Smooth muscle cell (in vitro differentiated cells): ENCODE results near the gene PDE11A. TPM values are rescaled to one million over a fixed set of nuclear protein-coding genes. Genes with fewer than 3 reads are reported as not detected.

ENCODE experiments used
- DNase-seq: peaks from one replicate; lab custom pipeline; 2025; ENCODE audit not compliant: unreplicated experiment; lab: John Stamatoyannopoulos, UW
- H2AFZ ChIP-seq: fragments of 200-600 bp; sonication (generic); 2 replicates; pipeline ENCODE4 v1.6.0; 2016; ENCODE audit warnings: antibody characterized with exemption, low read depth, mild to moderate bottlenecking
- H3F3A ChIP-seq: fragments of 200-600 bp; sonication (generic); 2 replicates; pipeline ENCODE4 v1.6.0; 2017; ENCODE audit warnings: antibody characterized with exemption, low read depth
- H3K27ac ChIP-seq: fragments of 200-600 bp; sonication (generic); 2 replicates; pipeline ENCODE4 v1.5.1; 2016; ENCODE audit warnings: low read depth, mild to moderate bottlenecking
- H3K27me3 ChIP-seq: fragments of 200-600 bp; sonication (generic); 2 replicates; pipeline ENCODE4 v1.6.1; 2016; ENCODE audit warnings: low read depth, mild to moderate bottlenecking
- H3K36me3 ChIP-seq: fragments of 200-600 bp; sonication (generic); 2 replicates; pipeline ENCODE4 v1.5.1; 2016; ENCODE audit warnings: low read depth
- H3K4me1 ChIP-seq: fragments of 200-600 bp; sonication (generic); 2 replicates; pipeline ENCODE4 v1.5.1; 2016; ENCODE audit warnings: low read depth
- H3K4me2 ChIP-seq: fragments of 200-600 bp; sonication (generic); 2 replicates; pipeline ENCODE4 v1.6.0; 2016; ENCODE audit warnings: mild to moderate bottlenecking
- H3K4me3 ChIP-seq: fragments of 200-600 bp; sonication (generic); 2 replicates; pipeline ENCODE4 v1.5.1; 2016; ENCODE audit warnings: mild to moderate bottlenecking
- H3K79me2 ChIP-seq: fragments of 200-600 bp; sonication (generic); 2 replicates; pipeline ENCODE4 v1.6.0; 2016; ENCODE audit warnings: low read depth, mild to moderate bottlenecking
- H3K9ac ChIP-seq: fragments of 200-600 bp; sonication (generic); 2 replicates; pipeline ENCODE4 v1.6.0; 2016; ENCODE audit warnings: low read depth
- H3K9me3 ChIP-seq: fragments of 200-600 bp; sonication (generic); replicated peaks from 2 replicates; pipeline ENCODE4 v1.5.1; 2016; ENCODE audit warnings: low read depth
- H4K20me1 ChIP-seq: fragments of 200-600 bp; sonication (generic); 2 replicates; pipeline ENCODE4 v1.6.0; 2016; ENCODE audit warnings: low read depth
- CTCF ChIP-seq: fragments of 200-600 bp; sonication (generic); IDR thresholded peaks from 2 replicates; pipeline ENCODE4 v1.5.1; 2017; ENCODE audit warnings: borderline replicate concordance, mild to moderate bottlenecking, antibody characterized with exemption; ENCODE audit not compliant: insufficient read depth, poor library complexity, severe bottlenecking
- WGBS: methylation state at CpG from one replicate; pipeline ENCODE4 v1.1.7; 2016; ENCODE audit warnings: low lambda C conversion rate; 5-methylcytosine and 5-hydroxymethylcytosine counted together
- polyA plus RNA-seq: library from polyadenylated mRNA; unstranded; fragments of >200 nt; fragmentation: Nextera tagmentation; extraction: Ambion mirVana; gene quantifications from 2 replicates; pipeline ENCODE4 v1.2.1, GENCODE V29; 2016
- total RNA-seq: library from RNA; depleted of rRNA; stranded (reverse); fragments of >200 nt; gene quantifications from 2 replicates; pipeline ENCODE4 v1.2.3, GENCODE V29; 2014

PDE11A gene
- total and polyA plus RNA-seq, 2 experiments from 2014 or later: under 0.01 TPM; not detected in 1

- DNase-seq: no peak
- H3K9ac ChIP-seq: no peak overlapping the region
- no peak overlapping the region for H2AFZ ChIP-seq
- no peak overlapping the region for H3K4me3 ChIP-seq
- no peak overlapping the region for H3K4me2 ChIP-seq
- 92% methylated on average over 4 of the region's 4 CpGs for WGBS
- no peaks in the 10 kb centered on the region for H3K9me3 ChIP-seq
- H3K27me3 ChIP-seq: no peaks in the 10 kb centered on the region
- no peaks in the 10 kb centered on the region for H3K4me1 ChIP-seq
- no peaks in the 10 kb centered on the region for H4K20me1 ChIP-seq
- no peak overlapping the region for H3K27ac ChIP-seq
- H3K36me3 ChIP-seq: no peaks in the 10 kb centered on the region
- no peaks in the 10 kb centered on the region for H3F3A ChIP-seq
- H3K79me2 ChIP-seq: no peaks in the 10 kb centered on the region
- no peak for TF ChIP-seq CTCF
Observed at GRCh38 chr2:178025551-178026185, 46.9 kb downstream of the PDE11A start.

DNA sequence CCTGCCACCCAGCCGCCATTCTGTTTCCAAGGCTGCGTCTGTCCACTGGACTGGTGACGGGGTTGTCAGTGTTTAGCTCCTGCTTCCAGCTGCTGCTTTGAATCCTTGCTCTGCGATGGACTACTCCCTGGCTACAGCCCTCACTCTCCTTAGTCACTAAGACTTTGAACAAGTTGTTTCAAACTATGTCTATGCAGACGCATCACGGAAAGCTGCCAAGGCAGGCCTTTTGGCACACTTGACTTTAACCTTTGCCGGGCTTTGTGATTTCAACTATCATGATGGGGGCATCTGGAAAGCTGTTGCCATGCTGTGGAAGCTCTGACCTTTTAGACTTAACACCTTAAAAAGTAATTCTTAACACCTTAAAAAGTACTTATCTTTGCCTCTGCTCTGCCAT is 54.4 kb downstream of the PDE11A start:
- no peak overlapping the region for H2AFZ ChIP-seq
- TF ChIP-seq CTCF: no peak
- H4K20me1 ChIP-seq: no peaks in the 10 kb centered on the region
- no peaks in the 10 kb centered on the region for H3K9me3 ChIP-seq
- H3K4me1 ChIP-seq: no peaks in the 10 kb centered on the region
- no peak overlapping the region for H3K4me3 ChIP-seq
- DNase-seq: no peak
- H3K9ac ChIP-seq: no peak overlapping the region
- no peaks in the 10 kb centered on the region for H3F3A ChIP-seq
- no peak overlapping the region for H3K4me2 ChIP-seq
- 91% methylated on average over 7 of the region's 7 CpGs for WGBS
- no peaks in the 10 kb centered on the region for H3K79me2 ChIP-seq
- no peak overlapping the region for H3K27ac ChIP-seq
- H3K36me3 ChIP-seq: no peaks in the 10 kb centered on the region
- H3K27me3 ChIP-seq: no peaks in the 10 kb centered on the region

DNA sequence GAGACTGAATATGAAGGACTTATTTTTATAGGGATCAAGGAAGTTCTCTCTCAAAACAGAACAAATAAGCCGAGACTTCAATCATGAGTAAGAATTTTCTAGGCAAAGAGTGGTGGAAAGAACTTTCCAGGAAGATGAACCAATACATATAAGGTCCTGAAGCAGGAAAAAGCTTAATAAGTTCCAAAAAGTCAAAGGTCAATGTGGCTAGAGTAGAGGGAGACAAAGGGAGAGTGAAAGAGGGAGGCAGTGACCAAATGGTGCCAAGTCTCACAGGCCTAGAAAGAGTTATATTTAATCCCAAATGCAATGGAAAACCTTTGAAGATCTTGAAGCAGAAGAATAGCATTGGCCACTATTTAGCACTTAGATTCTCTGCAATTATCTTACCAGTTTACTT is 56.0 kb downstream of the PDE11A start:
- no peak overlapping the region for H3K4me3 ChIP-seq
- H3K4me1 ChIP-seq: no peaks in the 10 kb centered on the region
- H3K79me2 ChIP-seq: no peaks in the 10 kb centered on the region
- no peaks in the 10 kb centered on the region for H3F3A ChIP-seq
- H3K27ac ChIP-seq: no peak overlapping the region
- no peaks in the 10 kb centered on the region for H3K27me3 ChIP-seq
- no peak for DNase-seq
- H3K4me2 ChIP-seq: no peak overlapping the region
- no peak overlapping the region for H3K9ac ChIP-seq
- no peaks in the 10 kb centered on the region for H3K9me3 ChIP-seq
- no peaks in the 10 kb centered on the region for H3K36me3 ChIP-seq
- no peaks in the 10 kb centered on the region for H4K20me1 ChIP-seq
- no peak for TF ChIP-seq CTCF
- 0% methylated on average over 1 of the region's 1 CpG for WGBS
- no peak overlapping the region for H2AFZ ChIP-seq

- Histone ChIP-seq H3K36me3 (no peaks in the 10 kb centered on the region), H3K27me3 (no peaks in the 10 kb centered on the region), H3K4me3 (no peak overlapping the region), H3K4me2 (no peak overlapping the region), H3F3A (no peaks in the 10 kb centered on the region), H3K9me3 (no peaks in the 10 kb centered on the region), H3K4me1 (no peaks in the 10 kb centered on the region), H3K27ac (no peak overlapping the region), H4K20me1 (no peaks in the 10 kb centered on the region), H3K79me2 (no peaks in the 10 kb centered on the region), H3K9ac (no peak overlapping the region), H2AFZ (no peak overlapping the region)
- TF ChIP-seq CTCF: no peak
- no peak for DNase-seq
- WGBS: 88% methylated on average over 2 of the region's 2 CpGs
Observed at GRCh38 chr2:178012639-178013038, 59.9 kb downstream of the PDE11A start.
